Measurements from ENCODE around the gene GNG13. TPM values are rescaled to one million over a fixed set of nuclear protein-coding genes. Genes with fewer than 3 reads are reported as not detected.

The GNG13 gene
- total RNA-seq, 2 donors from 2014 or later: not detected

DNA sequence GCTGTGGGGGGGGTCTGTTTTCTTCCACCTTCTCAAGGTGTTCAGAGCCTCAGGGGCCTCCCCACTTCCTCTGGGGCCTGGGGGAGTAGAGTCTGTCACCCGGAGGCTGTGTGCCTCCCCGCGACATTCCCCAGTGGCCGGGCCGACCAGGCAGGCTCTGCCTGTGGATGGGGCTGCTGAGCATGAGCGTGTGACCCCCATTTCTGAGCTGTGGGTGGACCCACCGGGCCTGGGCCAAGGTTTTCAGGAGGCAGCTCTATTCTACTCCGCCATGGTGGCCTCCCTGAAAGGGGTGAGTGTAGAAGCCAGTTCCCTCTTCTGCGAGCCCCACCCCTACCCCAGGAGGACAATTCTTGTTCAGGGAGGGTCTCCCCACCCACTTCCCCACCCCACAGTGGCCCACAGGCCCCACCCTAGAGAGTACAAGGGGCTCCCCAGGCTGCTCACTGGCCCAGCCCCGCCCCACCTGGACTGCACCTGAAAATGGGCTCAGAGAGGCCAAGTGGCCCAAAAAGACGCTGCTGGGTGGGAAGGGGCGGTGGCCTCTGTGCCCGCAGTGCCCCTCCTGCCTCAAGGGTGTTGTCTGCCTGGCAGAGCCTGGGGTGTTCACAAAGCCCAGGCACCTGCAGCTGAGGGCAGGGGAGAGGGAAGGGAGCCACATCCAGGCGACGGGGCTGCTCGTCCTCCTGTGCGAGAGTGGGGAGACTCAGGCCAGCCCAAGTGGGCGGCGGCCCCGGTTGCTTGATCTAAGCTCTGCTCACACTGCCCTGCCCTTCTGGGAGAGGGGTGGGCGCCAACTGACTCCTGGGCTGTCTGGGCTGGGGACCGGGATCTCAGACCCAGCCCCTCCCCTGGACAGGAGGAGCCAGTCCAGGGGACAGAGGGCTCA, 38.7 kb downstream of the GNG13 start:
- Histone ChIP-seq H3K4me1 (ENCODE audit: control insufficient read depth in 1 of 2, low read depth in 2 of 2) (no peaks in the 10 kb centered on the region), H3K27me3 (replicated peaks; ENCODE audit: insufficient read depth) (no peaks in the 10 kb centered on the region), H3K27ac (no peak overlapping the region), H3K4me3 (no peak overlapping the region), H3K9me3 (no peaks in the 10 kb centered on the region), H3K36me3 (no peaks in the 10 kb centered on the region)
- DNase-seq (ENCODE audit: low spot score): no peak
- ATAC-seq (ENCODE audit: insufficient number of reproducible peaks, low FRiP score, low read depth): no peak
- TF ChIP-seq CTCF (IDR thresholded peaks at IDR 0.05): no peak

GRCh38 chr16:760545-761343, 39.8 kb downstream of the GNG13 start, which contains the start of gene MSLN:
Gene MSLN, plus strand, starts transcription at chr16:760734. Its CDS starts 1,947 bp downstream, at chr16:762681.
- Histone ChIP-seq H3K9me3 (no peaks in the 10 kb centered on the region), H3K4me1 (ENCODE audit: control insufficient read depth in 1 of 2, low read depth in 2 of 2) (no peaks in the 10 kb centered on the region), H3K27ac (no peak within 1 kb of the TSS), H3K4me3 (no peak within 1 kb of the TSS), H3K27me3 (replicated peaks; ENCODE audit: insufficient read depth) (no peaks in the 10 kb centered on the region), H3K36me3 (no peaks in the 10 kb centered on the region)
- DNase-seq (ENCODE audit: low spot score): no peak
- TF ChIP-seq CTCF (IDR thresholded peaks at IDR 0.05): no peak
- ATAC-seq (ENCODE audit: insufficient number of reproducible peaks, low FRiP score, low read depth): no peak

- Histone ChIP-seq H3K4me1 (ENCODE audit: control insufficient read depth in 1 of 2, low read depth in 2 of 2) (no peaks in the 10 kb centered on the region), H3K27ac (no peak overlapping the region), H3K9me3 (no peaks in the 10 kb centered on the region), H3K36me3 (no peaks in the 10 kb centered on the region), H3K27me3 (replicated peaks; ENCODE audit: insufficient read depth) (no peaks in the 10 kb centered on the region), H3K4me3 (no peak overlapping the region)
- TF ChIP-seq CTCF (IDR thresholded peaks at IDR 0.05): no peak
- ATAC-seq (ENCODE audit: insufficient number of reproducible peaks, low FRiP score, low read depth): no peak
- no peak for DNase-seq (ENCODE audit: low spot score)
Measured at GRCh38 chr16:760065-760464, 40.5 kb downstream of the GNG13 start.

GRCh38 chr16:759110-759910, 41.2 kb downstream of the GNG13 start:
- no peaks in the 10 kb centered on the region for H3K9me3 ChIP-seq
- no peaks in the 10 kb centered on the region for H3K4me1 ChIP-seq (ENCODE audit: control insufficient read depth in 1 of 2, low read depth in 2 of 2)
- H3K27ac ChIP-seq: no peak overlapping the region
- ATAC-seq (ENCODE audit: insufficient number of reproducible peaks, low FRiP score, low read depth) (no peak), DNase-seq (ENCODE audit: low spot score) (no peak)
- H3K36me3 ChIP-seq: no peaks in the 10 kb centered on the region
- H3K27me3 ChIP-seq (replicated peaks; ENCODE audit: insufficient read depth): no peaks in the 10 kb centered on the region
- TF ChIP-seq CTCF (IDR thresholded peaks at IDR 0.05): no peak
- H3K4me3 ChIP-seq: no peak overlapping the region

Measured in thoracic aorta (tissue), 2 donors.